ENCODE measurements around the gene SNRK.
A peak's percentile ranks its signal among the peaks of the same experiment; 100 is the strongest.

The SNRK gene

DNA sequence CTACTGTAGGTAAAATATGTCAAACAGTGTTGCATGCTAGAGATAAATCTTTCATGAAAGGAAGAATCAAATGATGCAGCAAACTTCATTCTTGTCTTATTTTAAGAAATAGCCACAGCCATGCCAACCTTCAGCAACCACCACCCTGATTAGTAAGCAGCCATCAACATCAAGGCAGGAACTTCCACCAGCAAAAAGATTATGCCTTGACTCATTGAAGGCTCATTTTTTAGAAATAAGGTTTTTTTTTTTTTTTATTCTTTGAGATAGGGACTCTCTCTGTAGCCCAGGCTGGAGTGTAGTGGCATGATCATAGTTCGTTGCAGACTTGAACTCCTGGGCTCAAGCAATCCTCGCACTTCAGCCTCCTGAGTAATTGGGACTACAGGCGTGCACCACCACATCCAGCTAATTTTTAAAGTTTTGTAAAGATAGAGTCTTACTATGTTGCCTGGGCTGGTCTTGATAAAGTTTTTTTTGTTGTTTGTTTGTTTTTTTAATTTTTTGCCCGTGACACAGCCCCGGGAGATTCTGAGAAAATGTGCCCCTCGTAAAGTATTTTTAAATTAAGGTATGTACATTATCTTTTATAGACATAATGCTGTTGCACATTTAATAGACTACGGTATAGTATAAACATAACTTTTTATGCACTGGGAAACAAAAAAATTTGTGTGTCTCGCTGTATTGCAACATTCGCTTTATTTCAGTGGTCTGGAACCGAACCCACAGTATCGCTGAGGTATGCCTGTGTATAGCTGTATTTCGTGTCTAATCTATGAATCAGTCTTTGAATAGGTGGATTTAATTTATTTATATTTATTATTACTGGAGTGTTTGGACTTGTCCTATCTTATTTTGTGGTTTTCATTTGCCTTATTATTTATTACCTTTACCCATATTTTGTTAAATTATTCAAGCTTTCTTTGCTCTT is 23.3 kb downstream of the SNRK start:
- no peak for DNase-seq

DNA sequence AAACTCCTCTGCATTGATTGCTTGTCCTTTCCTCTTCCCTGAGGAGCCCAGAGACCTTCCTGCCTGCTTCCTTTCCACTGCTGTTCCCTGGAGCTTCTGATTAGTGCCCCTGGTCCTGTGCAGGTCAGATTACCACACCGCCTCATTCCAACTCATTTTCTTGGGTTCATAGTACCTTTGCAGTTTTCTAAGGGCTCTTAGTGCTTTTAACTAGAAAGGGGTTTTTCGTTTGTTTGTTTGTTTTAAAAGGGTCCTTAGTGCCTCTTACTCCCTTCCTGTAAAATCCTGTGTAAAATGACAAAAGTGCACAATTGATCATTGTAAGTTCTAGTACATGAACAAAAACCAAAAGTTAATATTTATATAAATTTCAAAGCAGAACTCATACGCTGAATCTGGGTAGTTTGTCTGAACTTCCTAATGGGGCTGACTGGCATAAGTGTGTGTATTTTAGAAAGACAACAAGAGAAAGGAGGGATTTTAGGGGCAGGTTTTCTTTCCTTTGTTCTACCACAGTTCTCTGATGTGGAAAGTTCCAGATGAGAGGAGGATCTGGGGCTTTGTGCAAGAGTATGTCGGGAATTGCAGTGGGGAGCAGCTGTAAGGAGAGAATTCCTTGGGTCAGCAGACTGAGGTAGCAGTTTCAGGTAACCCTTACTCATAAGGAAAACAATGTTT is 30.6 kb downstream of the SNRK start:
- no peak for DNase-seq

DNA sequence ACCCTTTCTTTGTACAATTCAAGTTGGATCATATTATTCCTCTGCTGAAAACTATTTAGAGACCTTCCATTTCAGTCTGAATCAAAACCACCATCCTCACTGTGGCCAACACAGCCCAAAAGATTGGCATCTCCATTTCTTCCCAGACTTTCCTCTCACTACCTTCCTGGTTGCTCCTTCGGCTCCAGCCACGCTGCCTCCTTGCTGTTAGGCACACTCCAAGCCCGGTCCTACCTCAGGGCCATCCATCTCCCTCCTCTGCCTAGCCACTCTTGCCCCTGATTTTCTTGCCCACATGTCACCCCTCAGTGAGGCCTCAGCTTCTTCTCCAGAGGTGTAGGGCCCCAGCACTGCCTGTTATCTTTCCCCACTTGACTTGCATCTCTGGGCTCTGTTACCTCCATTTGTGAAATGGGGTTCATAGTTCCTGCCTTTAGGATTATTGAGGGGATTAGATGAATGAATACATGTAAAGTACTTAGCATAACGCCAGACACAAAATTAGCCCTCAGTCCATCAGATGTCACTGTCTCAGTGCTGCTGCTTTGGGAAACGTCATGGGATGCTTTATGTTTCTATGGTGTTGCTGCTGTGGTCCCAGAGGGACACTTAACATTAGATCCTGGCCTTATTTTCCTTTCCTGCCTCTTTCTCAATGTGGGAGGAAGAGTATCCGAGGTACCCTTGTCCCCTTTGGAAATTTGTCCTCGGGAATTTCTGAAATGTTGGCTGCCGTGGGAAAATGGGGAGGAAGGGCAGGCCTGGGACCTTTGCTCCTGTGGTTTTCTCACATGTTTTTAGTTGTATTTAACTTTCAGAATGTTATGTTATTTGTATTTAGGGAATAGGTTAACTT is 31.3 kb downstream of the SNRK start:
- DNase-seq, result no peak

DNA sequence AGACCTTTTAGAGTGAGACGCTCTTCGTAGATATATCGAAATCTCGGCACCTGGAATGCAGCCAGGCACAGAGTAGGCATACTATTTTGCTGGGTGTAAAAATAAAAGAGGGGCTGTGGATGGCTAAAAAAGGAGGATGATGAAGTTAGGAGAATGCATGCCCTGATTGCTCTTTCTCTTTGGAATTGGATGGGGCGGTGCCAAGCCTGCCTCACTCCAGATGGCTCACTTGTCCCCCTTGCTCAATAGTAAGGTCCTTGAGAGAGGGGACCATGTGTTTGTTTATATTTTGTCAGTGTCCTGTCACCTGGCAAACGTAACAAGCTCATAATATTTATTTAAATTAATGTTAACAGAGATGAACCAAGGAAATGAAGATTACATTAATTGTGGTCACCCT is 33.0 kb downstream of the SNRK start:
- no peak for DNase-seq

DNA sequence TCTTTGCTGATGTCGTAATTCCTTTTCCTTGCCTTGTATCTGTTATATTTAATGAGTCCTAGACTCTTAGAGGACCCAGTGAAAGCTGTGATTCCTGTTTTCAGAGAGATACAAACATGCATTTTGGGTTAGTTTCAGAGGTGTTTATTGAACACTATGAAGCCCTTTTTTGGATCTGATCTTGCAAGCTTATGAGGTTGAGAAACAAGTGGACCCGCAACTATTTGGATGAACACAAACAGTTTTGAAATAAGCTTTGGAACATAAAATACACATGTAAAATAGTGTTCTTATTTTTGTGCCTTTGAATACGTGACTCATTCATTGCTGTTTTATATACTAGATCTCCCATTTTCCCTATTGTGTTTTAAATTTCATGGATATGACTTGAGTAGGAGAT is 33.5 kb downstream of the SNRK start:
- no peak for DNase-seq

DNA sequence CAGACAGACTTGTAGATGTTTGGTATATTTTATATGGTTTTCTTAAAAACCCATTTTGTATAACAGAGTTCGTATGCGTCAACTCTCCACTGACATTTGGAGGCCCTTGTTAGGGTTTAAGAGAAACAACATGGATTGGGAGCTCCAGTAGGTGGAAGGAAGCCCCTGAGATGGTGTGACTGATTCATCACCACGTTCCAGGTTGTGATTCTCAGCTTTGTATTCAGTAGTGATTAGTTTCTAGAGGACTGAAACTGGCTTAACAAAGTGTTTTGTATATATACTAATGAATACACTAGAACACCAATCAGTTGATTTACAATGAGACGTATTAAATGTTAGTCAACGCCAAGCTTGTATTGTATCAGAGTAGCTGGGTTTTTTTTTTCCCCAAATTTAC is 33.9 kb downstream of the SNRK start:
- no peak for DNase-seq

DNA sequence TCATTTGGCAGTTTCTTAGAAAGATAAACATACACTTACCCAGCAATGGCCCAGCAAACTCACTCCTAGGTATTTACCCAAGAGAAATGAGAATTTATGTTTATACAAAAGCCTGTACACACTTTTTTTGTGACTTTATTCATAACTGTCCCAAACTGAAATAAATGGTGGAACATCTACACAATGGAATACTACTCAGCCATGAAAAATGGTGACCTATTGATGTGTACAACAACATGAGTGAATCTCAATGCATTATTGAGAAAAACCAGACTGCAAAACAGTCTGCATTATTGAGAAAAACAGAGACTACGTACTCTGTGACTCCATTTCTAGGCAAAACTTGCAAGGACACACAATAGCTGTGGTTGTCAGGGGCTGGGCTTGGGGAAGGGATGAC is 37.2 kb downstream of the SNRK start:
- DNase-seq, result no peak

DNA sequence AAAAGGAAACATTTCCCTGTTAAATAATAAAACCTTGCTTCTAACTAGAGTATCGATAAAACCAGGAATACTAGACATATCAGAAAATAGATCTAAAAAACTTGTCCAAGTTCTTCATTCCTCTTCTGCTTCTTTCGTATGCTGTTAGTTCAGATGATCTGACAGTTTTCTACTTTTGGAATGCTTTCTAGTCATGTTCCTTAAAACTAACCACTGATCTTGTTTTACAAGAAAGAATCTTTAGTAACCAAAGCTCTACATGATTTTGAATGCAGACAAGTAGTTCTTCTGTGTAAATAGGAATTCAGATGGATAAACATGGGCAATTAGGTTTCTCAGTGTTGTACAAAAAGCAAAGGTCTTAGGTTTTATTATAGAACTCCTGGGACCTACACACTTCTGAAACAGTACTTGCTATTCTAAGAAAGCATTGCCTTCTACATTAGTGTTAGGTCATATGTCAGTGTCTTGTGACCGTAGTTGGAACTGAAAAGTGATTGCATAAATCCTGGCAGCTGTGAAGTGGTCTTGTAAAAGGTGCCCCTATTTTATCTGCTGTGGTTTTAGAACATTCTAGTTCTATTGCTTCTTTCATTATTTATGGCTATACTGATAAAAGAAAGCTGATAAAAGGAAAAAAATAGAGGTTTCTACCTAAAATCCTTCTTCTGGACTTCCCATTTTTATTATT is 40.7 kb downstream of the SNRK start:
- no peak for DNase-seq

DNA sequence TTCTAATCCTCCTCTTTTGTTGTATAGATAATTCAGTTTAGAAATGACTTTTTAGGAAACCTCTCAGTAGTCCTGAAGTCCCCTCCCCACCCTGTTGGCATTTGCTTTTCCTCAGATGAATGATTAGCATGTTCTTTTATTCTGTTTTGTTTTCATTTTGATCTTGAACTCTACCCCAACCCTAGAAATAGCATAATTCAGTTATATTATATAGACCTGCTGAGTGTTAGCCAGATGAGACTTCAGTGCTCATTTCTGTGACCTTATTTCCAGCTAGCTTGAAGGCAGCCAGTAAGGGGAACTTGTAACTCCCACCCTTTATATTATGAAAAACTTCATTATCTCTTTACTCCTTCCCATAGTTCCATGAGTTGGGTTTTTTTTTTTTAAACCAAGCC is 41.2 kb downstream of the SNRK start:
- no peak for DNase-seq

DNA sequence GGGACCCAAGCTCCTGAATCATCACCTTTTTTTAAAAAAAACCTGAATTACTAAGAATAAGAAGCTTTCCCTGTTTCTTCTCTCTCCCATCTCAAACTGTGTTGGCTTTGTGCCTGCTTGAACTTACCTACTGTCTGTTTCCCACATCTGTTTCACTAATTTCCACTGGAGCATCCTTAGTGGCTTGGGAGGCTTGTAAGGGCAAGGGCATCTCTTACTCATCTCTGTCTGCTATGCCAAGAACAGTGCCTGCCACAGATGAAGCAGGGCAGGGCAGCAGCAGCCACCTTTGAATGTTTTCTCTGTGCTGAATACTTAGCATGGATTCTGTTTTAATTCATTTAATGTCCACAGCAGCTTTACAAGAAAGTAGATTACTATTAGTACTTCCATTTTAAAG is 42.3 kb downstream of the SNRK start:
- DNase-seq, result no peak

DNA sequence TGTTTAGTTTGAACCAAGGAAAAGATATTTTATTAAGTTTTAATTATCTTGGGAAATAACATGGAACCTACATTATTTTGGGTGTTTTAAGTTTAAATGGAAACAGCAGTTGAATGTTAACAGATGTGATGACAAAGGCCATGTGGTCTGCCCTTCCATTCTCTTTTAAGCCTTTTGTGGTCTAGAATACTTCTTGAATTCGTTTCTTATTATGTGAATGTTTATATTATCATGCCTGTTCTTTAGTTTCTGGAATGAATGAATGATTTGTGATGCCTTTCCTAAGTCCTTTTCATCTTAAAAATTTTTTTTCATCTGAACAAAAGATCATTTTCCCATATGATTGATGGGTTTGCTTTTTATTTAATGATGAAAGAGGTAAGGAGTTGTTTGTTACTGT is 44.6 kb downstream of the SNRK start:
- no peak for DNase-seq

DNA sequence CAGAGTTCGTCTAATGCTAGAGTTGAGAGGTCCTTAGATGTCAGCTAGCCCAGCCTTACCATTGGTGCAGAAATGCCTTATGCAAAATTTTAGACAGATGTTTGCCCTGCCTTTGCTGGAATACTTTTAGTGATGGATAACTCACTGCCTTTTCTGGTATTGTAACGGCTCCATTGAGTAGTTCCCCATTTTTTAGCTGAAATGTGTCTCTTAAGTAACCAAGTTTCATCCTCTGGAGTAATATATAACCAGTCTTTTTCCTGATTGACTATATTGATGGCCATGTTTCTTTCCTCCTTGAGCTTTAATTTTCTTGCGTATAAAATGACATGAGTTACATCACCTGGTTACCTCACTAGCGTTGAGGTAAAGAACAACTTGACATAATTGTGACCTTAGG is 45.0 kb downstream of the SNRK start:
- DNase-seq, result no peak

DNA sequence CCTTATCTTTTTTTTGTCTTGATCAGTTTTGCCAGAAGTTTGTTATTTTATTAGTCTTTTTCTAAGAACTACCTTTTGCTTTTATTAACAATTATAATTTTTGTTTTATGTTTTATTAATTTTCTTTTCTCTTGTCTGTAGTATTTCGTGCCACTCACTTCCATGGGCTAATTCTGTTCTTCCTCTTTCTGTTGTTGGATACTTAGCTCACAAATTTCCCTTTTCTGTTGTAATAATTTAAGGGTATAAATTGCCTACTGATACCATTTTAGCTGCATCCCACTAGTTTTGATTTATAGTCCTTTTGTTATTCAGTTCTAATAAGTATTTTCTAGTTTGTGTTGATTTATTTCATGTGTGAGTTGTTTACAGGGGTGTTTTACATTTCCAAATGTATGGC is 48.6 kb downstream of the SNRK start:
- DNase-seq, result no peak

DNA sequence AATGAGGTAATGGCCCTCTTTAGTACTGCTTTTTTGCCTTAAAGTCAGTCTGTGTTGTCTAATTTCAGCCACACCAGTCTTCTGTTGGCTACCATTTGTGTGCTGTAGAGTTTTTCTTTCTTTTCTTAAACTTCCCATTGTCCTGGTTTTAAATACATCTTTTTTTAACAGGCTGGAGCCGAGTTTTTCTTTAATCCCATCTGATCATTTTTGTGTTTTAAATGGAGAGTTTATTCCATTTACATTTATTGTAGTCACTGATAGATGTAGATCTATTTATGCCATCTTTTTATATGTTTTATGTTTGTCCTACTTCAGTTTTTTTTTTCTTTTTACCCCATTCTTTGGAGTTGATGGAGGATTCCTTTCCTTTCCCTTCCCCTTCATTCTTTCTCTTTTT is 49.5 kb downstream of the SNRK start:
- no peak for DNase-seq

DNA sequence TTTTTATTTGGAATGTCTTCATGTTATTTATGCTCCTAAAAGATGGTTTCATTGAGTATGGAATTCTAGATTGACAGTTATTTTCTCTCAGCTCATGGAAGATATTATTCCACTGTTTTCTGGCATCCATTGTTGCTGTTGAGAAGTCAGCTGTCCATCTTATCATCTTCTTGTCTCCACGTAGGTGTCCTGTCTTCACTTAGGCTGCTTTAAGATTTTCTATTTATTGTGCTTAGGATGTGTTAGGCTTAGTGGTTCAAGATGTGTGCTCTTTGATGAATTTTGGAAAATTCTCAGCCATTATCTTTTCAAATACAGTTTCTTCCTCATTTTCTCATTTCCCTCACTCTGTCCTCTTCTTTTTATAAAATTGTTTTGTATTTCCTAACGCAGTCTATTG is 52.0 kb downstream of the SNRK start:
- no peak for DNase-seq

DNA sequence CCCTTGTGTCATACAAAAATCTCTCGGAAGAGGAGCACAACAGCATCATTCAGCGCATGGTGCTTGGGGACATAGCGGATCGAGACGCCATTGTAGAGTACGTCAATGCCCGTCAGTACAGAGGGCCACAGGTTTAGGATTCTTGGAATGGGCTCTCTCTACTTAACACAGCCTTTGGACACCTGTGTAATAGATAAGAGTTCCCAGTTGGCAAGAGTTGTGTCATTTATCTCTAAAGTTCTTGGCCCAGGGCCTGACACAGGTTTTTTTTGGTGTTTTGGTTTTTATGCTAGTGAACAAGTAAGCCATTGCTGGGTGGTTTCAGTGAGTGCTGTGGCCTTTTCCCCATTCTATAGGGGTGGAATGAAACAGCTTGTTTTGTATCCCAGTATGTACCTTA is 54.1 kb downstream of the SNRK start:
- DNase-seq, result no peak

DNA sequence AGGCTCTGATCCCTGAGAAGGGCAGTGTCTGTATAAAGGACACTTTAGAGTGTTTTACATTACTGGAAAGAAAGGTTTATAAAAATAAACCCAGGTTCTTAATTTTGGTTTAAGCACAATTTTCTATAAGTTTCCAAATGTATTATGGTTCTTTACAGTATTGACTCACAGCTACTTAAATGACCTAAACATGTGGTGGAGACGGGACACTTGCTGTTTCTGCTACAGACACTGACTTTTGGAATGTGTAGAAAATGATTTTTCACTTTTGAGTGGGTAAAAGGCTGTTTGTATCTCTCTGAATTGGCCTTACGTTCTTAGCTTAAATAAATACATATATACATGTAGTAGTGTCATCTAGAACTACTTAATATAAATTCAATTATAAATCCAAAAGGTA is 55.4 kb downstream of the SNRK start:
- DNase-seq, result no peak

DNA sequence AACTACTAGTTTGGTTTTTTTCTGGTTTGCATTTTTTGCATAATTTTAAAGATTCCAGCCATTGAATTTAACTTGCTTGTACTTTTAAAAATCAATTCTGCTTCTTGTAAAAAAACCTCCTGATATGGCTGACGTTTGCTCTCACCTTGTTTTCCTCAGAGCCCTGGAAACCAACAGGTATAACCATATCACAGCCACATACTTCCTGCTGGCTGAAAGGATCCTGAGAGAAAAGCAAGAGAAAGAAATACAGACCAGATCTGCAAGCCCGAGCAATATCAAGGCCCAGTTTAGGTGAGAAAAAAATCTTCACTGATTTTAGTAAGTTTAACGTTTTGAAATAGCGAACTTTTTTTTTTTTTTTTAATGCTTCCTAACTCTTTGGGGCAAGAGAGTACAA is 56.8 kb downstream of the SNRK start:
- DNase-seq, result no peak

DNA sequence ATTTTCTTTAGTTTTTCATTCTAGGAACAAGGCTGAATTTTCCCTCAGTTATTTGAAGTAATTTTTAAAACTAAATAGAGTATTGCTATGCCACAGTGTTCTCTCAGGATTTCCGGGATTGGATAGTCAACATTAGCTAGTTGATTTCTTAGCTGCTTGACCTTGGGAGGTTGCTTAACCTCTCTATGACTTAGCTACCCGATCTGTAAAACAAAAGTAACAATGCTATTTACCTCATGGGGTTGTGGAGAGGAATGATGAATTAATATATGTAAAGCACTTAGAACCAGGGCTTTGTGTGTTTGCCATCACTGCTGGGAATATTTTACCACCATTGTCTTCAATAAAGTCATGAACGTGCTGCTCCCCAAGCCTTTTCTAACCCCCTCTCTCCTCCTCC is 57.5 kb downstream of the SNRK start:
- no peak for DNase-seq

DNA sequence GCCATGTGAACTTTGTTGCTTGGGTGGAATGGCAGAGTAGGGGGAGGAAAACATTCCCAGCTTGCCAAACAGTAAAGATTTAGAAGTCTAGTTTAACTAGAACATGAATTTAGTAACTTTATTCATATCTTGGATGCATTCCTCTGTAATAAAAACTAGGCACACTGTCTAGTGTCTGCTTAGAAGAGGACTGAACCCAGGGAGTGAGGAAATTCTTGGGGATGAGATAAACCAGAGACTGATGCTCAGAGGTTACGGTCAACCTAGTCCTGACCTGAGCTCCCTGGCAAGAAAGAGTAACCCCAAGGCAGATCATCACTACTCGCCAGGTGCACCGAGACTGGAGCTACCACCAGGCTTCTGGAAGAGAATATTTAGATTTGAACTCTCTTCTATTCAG is 58.2 kb downstream of the SNRK start:
- no peak for DNase-seq

DNA sequence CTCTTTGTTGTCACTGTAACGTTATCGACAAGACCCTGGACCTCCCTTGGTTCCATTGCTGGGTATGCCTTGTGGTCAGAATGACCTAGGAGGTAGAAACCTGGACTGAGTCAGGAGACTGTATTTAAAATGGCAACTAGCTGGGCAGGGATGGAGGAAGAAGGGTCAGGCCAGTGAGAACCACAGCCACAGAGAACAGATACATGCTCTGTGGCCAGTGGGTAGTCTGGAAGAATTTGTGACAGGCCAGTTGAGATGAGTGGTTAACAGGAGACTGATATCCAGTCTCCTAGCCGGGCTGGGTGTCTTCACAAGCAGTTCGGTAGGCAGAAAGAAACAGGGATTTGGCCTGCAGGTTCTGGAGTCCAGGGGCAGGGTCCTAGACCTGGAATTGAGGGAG is 58.9 kb downstream of the SNRK start:
- no peak for DNase-seq

DNA sequence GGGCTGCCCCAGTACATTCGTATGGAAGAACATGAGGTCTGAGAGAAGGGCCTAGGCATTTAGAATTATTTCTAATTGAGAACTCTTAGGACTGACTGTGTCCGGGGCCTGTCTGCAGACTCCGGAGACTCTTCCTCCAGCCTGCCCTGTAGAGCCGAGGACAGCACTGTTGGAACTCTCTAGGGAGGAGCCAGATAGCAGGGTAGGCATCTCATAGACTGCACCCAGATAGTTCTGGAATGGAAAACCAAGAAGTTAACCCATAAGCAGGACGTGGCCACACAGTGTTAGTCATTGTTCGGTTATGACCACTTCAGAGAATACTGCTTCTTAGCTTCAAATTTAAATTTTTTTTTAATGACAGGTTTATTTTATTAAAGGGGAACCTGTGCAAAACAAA is 59.5 kb downstream of the SNRK start:
- DNase-seq, result peak; percentile 20

Measured in stimulated activated CD4-positive, alpha-beta T cell treated with anti-CD3 and anti-CD28 coated beads, Interleukin-15, amount 100 ng/mL, for 24 hours (primary cell).